HepG2 (cell line): ENCODE results near the gene LUZP1. TPM values are rescaled to one million over a fixed set of nuclear protein-coding genes. Genes with fewer than 3 reads are reported as not detected.

ENCODE experiments used
- ATAC-seq: fragments of 200-7000 bp; cut with Tn5 transposase; 3 replicates; pipeline ENCODE4 v1.9.1; 2020; ENCODE audit warnings: mild to moderate bottlenecking, moderate library complexity
- BruUV-seq: library from RNA; stranded (reverse); fragments of 400-500 nt; replicated peaks from 2 replicates; lab custom pipeline; 2021; lab: Mats Ljungman, UMichigan
- CTCF ChIA-PET: fragments of 300-600 bp; formaldehyde crosslinking; extraction: SDS; loops from one replicate; lab custom pipeline; 2021; ENCODE audit warnings: low total read pairs, inconsistent platforms, low intra/inter-chr PET ratio; lab: Yijun Ruan, JAX
- POLR2A ChIA-PET: fragments of 350-600 bp; sonication (Branson Sonifier 250); formaldehyde crosslinking; loops from one replicate; lab custom pipeline; 2020; ENCODE audit warnings: antibody characterized with exemption, inconsistent platforms; lab: Yijun Ruan, JAX
- DNase-seq: peaks from one replicate; pipeline ENCODE4 v3.0.0-alpha.2; 2015; ENCODE audit warnings: low spot score
- FAIRE-seq: peaks from 3 replicates; lab custom pipeline; 2011; peaks lifted over from hg19 to GRCh38; lab: Jason Lieb, UNC
- H2AFZ ChIP-seq: one replicate; pipeline ENCODE4 v1.6.1; 2011; ENCODE audit warnings: low read length, inconsistent platforms
- H3K27ac ChIP-seq: fragments of 300-600 bp; 3 replicates; pipeline ENCODE4 v1.8.0; 2011; ENCODE audit warnings: mixed run types, mild to moderate bottlenecking, mixed read lengths, low read length, inconsistent platforms; ENCODE audit not compliant: insufficient read depth; ENCODE audit errors: extremely low read length
- H3K27me3 ChIP-seq, 2 experiments: fragments of 200-600 bp in 1 of 2; 2 replicates in 1 of 2; 3 replicates in 1 of 2; pipeline versions ENCODE4 v1.6.0 to v1.8.0; 2011; ENCODE audit warnings: low read length in 2 of 2, mild to moderate bottlenecking in 2 of 2, moderate library complexity in 2 of 2, inconsistent platforms in 1 of 2; ENCODE audit not compliant: insufficient read depth in 2 of 2, control insufficient read depth in 1 of 2
- H3K36me3 ChIP-seq, 2 experiments: fragments of 200-600 bp in 1 of 2; replicated peaks in 1 of 2; 2 replicates in 1 of 2; 3 replicates in 1 of 2; pipeline versions ENCODE4 v1.5.1 to v1.8.0; 2011; ENCODE audit warnings: low read length in 2 of 2, inconsistent platforms in 1 of 2; ENCODE audit not compliant: insufficient read depth in 2 of 2, control insufficient read depth in 1 of 2
- H3K4me1 ChIP-seq: 2 replicates; pipeline ENCODE4 v1.5.1; 2012; ENCODE audit warnings: low read length, inconsistent platforms; ENCODE audit not compliant: insufficient read depth
- H3K4me2 ChIP-seq: 2 replicates; pipeline ENCODE4 v1.6.0; 2011; ENCODE audit warnings: low read depth, low read length, inconsistent platforms
- H3K4me3 ChIP-seq, 3 experiments: fragments of 200-600 bp in 1 of 3; sonication (generic), shearing (Covaris generic) in 1 of 3; replicated peaks in 1 of 3; 2 replicates each; pipeline ENCODE4 v1.5.1; 2011 to 2016; ENCODE audit warnings: low read length in 3 of 3, inconsistent platforms in 2 of 3, low read depth in 2 of 3, mild to moderate bottlenecking in 2 of 3, control low read depth in 1 of 3, mixed read lengths in 1 of 3; ENCODE audit not compliant: insufficient read depth in 1 of 3
- H3K79me2 ChIP-seq: one replicate; pipeline ENCODE4 v1.6.1; 2011; ENCODE audit warnings: low read length, inconsistent platforms; ENCODE audit not compliant: insufficient read depth
- H3K9ac ChIP-seq: 2 replicates; pipeline ENCODE4 v1.6.0; 2011; ENCODE audit warnings: mild to moderate bottlenecking, low read depth, low read length, inconsistent platforms; ENCODE audit not compliant: insufficient read depth
- H3K9me3 ChIP-seq: 2 replicates; pipeline ENCODE4 v1.5.1; 2012; ENCODE audit warnings: mild to moderate bottlenecking, low read length
- H4K20me1 ChIP-seq: 2 replicates; pipeline ENCODE4 v1.6.0; 2011; ENCODE audit warnings: inconsistent platforms, mild to moderate bottlenecking, low read length, moderate library complexity; ENCODE audit not compliant: insufficient read depth
- GFI1 ChIP-seq: sonication (generic); formaldehyde crosslinking; IDR thresholded peaks from 2 replicates; pipeline ENCODE4 v1.5.0; 2020; ENCODE audit warnings: missing genetic modification reagents, mild to moderate bottlenecking, borderline replicate concordance
- NCOA5 ChIP-seq: sonication (generic); formaldehyde crosslinking; IDR thresholded peaks from 2 replicates; pipeline ENCODE4 v1.4.0; 2020; ENCODE audit warnings: missing genetic modification reagents
- PHF8 ChIP-seq: sonication (generic); formaldehyde crosslinking; IDR thresholded peaks from 2 replicates; pipeline ENCODE4 v1.5.0; 2020; ENCODE audit warnings: missing genetic modification reagents
- ZNF256 ChIP-seq: sonication (generic); formaldehyde crosslinking; conservative IDR thresholded peaks from 2 replicates; pipeline ENCODE4 v1.4.0; 2020; ENCODE audit warnings: missing genetic modification reagents
- ZNF484 ChIP-seq: sonication (generic); formaldehyde crosslinking; IDR thresholded peaks from 2 replicates; pipeline ENCODE4 v1.5.1; 2020; ENCODE audit warnings: mild to moderate bottlenecking, low read depth, missing genetic modification reagents, borderline replicate concordance
- ZNF549 ChIP-seq: sonication (generic); formaldehyde crosslinking; IDR thresholded peaks from 2 replicates; pipeline ENCODE4 v1.5.0; 2020; ENCODE audit warnings: missing genetic modification reagents
- ZNF674 ChIP-seq: sonication (generic); formaldehyde crosslinking; IDR thresholded peaks from 2 replicates; pipeline ENCODE4 v1.5.0; 2020; ENCODE audit warnings: low read depth, mild to moderate bottlenecking, missing genetic modification reagents
- WGBS: methylation state at CpG from one replicate; pipeline ENCODE4 v1.1.6; 2017; ENCODE audit warnings: low lambda C conversion rate; 5-methylcytosine and 5-hydroxymethylcytosine counted together
- in situ Hi-C: cut with HindIII; loops from 2 replicates; pipeline ENCODE4 v1.10.0; 2017; ENCODE audit warnings: low pct_unique_long_range_greater_than_20kb; ENCODE audit not compliant: extremely low pct_ligation_motif_present
- intact Hi-C: fragments of 100-400 bp; cut with micrococcal nuclease; formaldehyde crosslinking; loops from one replicate; pipeline ENCODE4 v1.10.0; 2022; ENCODE audit not compliant: unreplicated experiment
- polyA plus RNA-seq, 8 experiments: library from polyadenylated mRNA; depleted of rRNA in 3 of 8; stranded (reverse) in 7 of 8; unstranded in 1 of 8; fragments of >200 nt; fragmentation: Illumina TruSeq in 4 of 8; extraction: Trizol in 4 of 8; gene quantifications; 2 replicates each; pipeline versions ENCODE4 v1.2.1 to v1.2.3, GENCODE V29; 2011 to 2016; ENCODE audit warnings: low read depth in 4 of 8, missing spikeins in 1 of 8, mixed read lengths in 1 of 8; ENCODE audit not compliant: insufficient read depth in 1 of 8
- total RNA-seq, 5 experiments: library from RNA; depleted of rRNA; stranded (reverse); fragments of >200 nt; fragmentation: Illumina TruSeq; extraction: Trizol; gene quantifications; 2 replicates each; pipeline ENCODE4 v1.2.3, GENCODE V29; 2016; ENCODE audit warnings: low read depth in 1 of 5
- TF ChIP-seq, protein P1 (sequence below): sonication (generic); formaldehyde crosslinking; IDR thresholded peaks from 2 replicates; pipeline ENCODE4 v1.4.0; 2020; ENCODE audit warnings: missing genetic modification reagents, borderline replicate concordance
- TF ChIP-seq, protein P2 (sequence below): conservative IDR thresholded peaks from 2 replicates; pipeline ENCODE4 v1.6.1; 2018; ENCODE audit warnings: missing genetic modification reagents
- TF ChIP-seq, protein P3 (sequence below): sonication (generic); formaldehyde crosslinking; IDR thresholded peaks from 2 replicates; pipeline ENCODE4 v1.4.0; 2020; ENCODE audit warnings: missing genetic modification reagents, borderline replicate concordance
- TF ChIP-seq, protein P4 (sequence below): sonication (generic); formaldehyde crosslinking; IDR thresholded peaks from 2 replicates; pipeline ENCODE4 v1.5.0; 2020; ENCODE audit warnings: missing genetic modification reagents

Gene LUZP1
- total and polyA plus RNA-seq, 2 of the 13 experiments (the other 11 are each of a cell fraction or from before 2014, with no cell fraction given), result 6.9 to 12.7 TPM

DNA sequence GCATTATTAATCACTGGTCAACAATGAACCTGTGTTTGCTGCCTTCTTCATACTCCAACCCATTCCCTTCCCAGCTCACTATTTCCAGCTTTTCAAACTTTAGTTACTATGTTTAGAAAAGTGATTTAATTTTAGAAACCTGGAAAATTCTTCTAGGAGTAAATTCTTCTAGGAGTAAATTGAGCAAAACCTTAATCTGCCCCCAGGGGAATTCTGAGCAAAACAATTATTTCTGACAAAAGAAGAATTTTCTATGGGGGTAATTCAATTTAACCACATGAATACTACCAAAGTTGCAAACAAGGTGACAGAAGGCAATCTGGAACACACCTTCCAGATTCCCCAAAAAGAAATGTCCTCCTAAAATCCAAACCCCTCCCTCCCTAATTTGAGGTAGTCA lies 1.8 kb downstream of the LUZP1 start:
- Histone ChIP-seq H3K79me2 (peaks cover 54% of the 10 kb centered on the region), H3K27me3 (no peaks in the 10 kb centered on the region; a peak in 1 of 5 replicates), H3K9me3 (no peaks in the 10 kb centered on the region), H3K27ac (peak overlapping the region; percentile 86), H3K4me2 (peak overlapping the region; percentile 87), H3K4me3 (peak overlapping the region; percentile 95 to 100 (median 96)), H2AFZ (no peak overlapping the region), H4K20me1 (peaks cover 11% of the 10 kb centered on the region), H3K4me1 (peaks cover 57% of the 10 kb centered on the region), H3K36me3 (no peaks in the 10 kb centered on the region), H3K9ac (peak overlapping the region; percentile 85)
- ChIA-PET POLR2A (interaction anchor here (0.9 to 2.1 kb wide), 3 partner anchors 11 to 52 kb away, joined by 3 to 5 read pairs (median 3); no protein-coding TSS in a partner anchor), CTCF (no interaction called here)
- intact Hi-C loops (loop anchor here (1.0 kb wide), 1 partner anchor 52 kb away; no protein-coding TSS in a partner anchor), in situ Hi-C loops (no loop called here)
- ATAC-seq, result no peak
- DNase-seq, result no peak
- no peak for FAIRE-seq
- no peak for TF ChIP-seq ZNF256
- TF ChIP-seq, protein P1, sequence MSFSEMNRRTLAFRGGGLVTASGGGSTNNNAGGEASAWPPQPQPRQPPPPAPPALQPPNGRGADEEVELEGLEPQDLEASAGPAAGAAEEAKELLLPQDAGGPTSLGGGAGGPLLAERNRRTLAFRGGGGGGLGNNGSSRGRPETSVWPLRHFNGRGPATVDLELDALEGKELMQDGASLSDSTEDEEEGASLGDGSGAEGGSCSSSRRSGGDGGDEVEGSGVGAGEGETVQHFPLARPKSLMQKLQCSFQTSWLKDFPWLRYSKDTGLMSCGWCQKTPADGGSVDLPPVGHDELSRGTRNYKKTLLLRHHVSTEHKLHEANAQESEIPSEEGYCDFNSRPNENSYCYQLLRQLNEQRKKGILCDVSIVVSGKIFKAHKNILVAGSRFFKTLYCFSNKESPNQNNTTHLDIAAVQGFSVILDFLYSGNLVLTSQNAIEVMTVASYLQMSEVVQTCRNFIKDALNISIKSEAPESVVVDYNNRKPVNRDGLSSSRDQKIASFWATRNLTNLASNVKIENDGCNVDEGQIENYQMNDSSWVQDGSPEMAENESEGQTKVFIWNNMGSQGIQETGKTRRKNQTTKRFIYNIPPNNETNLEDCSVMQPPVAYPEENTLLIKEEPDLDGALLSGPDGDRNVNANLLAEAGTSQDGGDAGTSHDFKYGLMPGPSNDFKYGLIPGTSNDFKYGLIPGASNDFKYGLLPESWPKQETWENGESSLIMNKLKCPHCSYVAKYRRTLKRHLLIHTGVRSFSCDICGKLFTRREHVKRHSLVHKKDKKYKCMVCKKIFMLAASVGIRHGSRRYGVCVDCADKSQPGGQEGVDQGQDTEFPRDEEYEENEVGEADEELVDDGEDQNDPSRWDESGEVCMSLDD (CRISPR knock-in tag), result no peak
- BruUV-seq, result no TSS peak

DNA sequence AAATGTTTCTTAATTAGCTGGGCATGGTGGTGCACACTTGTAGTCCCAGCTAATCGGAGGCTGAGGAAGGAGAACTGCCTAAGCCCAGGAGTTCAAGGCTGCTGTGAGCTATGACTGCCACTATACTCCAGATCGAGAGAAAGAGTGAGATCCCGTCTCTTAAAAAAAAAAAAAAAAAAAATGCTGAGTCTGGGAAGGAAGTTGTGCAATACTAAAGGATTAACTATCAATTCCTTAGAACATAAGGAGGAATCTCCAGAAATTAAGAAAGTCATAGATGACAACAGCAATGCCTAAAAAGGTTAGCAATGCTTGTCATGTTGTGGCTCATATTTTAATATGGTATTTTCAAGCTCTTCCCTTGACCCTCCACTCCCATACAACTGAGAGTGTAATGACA lies 5.3 kb downstream of the LUZP1 start:
- BruUV-seq, result no TSS peak
- TF ChIP-seq NCOA5 (CRISPR knock-in tag) (no peak), ZNF674 (CRISPR knock-in tag) (no peak), ZNF549 (CRISPR knock-in tag) (no peak), PHF8 (no peak), GFI1 (CRISPR knock-in tag) (no peak), ZNF484 (CRISPR knock-in tag) (no peak)
- TF ChIP-seq, protein P2, sequence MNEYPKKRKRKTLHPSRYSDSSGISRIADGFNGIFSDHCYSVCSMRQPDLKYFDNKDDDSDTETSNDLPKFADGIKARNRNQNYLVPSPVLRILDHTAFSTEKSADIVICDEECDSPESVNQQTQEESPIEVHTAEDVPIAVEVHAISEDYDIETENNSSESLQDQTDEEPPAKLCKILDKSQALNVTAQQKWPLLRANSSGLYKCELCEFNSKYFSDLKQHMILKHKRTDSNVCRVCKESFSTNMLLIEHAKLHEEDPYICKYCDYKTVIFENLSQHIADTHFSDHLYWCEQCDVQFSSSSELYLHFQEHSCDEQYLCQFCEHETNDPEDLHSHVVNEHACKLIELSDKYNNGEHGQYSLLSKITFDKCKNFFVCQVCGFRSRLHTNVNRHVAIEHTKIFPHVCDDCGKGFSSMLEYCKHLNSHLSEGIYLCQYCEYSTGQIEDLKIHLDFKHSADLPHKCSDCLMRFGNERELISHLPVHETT, result no peak
- TF ChIP-seq, protein P3, sequence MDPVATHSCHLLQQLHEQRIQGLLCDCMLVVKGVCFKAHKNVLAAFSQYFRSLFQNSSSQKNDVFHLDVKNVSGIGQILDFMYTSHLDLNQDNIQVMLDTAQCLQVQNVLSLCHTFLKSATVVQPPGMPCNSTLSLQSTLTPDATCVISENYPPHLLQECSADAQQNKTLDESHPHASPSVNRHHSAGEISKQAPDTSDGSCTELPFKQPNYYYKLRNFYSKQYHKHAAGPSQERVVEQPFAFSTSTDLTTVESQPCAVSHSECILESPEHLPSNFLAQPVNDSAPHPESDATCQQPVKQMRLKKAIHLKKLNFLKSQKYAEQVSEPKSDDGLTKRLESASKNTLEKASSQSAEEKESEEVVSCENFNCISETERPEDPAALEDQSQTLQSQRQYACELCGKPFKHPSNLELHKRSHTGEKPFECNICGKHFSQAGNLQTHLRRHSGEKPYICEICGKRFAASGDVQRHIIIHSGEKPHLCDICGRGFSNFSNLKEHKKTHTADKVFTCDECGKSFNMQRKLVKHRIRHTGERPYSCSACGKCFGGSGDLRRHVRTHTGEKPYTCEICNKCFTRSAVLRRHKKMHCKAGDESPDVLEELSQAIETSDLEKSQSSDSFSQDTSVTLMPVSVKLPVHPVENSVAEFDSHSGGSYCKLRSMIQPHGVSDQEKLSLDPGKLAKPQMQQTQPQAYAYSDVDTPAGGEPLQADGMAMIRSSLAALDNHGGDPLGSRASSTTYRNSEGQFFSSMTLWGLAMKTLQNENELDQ (CRISPR knock-in tag), result no peak
- TF ChIP-seq, protein P4, sequence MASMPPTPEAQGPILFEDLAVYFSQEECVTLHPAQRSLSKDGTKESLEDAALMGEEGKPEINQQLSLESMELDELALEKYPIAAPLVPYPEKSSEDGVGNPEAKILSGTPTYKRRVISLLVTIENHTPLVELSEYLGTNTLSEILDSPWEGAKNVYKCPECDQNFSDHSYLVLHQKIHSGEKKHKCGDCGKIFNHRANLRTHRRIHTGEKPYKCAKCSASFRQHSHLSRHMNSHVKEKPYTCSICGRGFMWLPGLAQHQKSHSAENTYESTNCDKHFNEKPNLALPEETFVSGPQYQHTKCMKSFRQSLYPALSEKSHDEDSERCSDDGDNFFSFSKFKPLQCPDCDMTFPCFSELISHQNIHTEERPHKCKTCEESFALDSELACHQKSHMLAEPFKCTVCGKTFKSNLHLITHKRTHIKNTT (CRISPR knock-in tag), result no peak

More for the DNA sequence above, 5.3 kb downstream of the LUZP1 start:
- in situ Hi-C loops (no loop called here), intact Hi-C loops (no loop called here)
- Histone ChIP-seq H2AFZ (no peak overlapping the region), H3K4me1 (peaks cover 67% of the 10 kb centered on the region), H3K79me2 (peaks cover 84% of the 10 kb centered on the region), H3K36me3 (no peaks in the 10 kb centered on the region), H3K9me3 (no peaks in the 10 kb centered on the region), H3K4me2 (no peak overlapping the region), H3K4me3 (no peak overlapping the region), H3K9ac (no peak overlapping the region), H3K27ac (no peak overlapping the region), H3K27me3 (no peaks in the 10 kb centered on the region; a peak in 1 of 5 replicates), H4K20me1 (peaks cover 16% of the 10 kb centered on the region)
- DNase-seq, result no peak
- no peak for ATAC-seq
- ChIA-PET CTCF (no interaction called here), POLR2A (interaction anchor here (0.7 kb wide), 1 partner anchor 21 kb away, joined by 3 read pairs; no protein-coding TSS in a partner anchor)
- FAIRE-seq, result no peak
- WGBS, result 94% methylated on average over 3 of the region's 3 CpGs
